NT2/D1 (cell line): ENCODE results near the gene BCL7A.

Experiments used
- SUZ12 ChIP-seq: IDR thresholded peaks from 2 replicates; pipeline ENCODE4 v1.6.1; 2011; ENCODE audit not compliant: insufficient read length, insufficient read depth; ENCODE audit errors: extremely low read depth
- YY1 ChIP-seq: IDR thresholded peaks from 2 replicates; pipeline ENCODE4 v1.6.1; 2011; ENCODE audit not compliant: insufficient read length, insufficient read depth
- ZNF274 ChIP-seq: IDR thresholded peaks from 2 replicates; pipeline ENCODE4 v1.6.1; 2011; ENCODE audit warnings: mild to moderate bottlenecking, low read depth, low read length

DNA sequence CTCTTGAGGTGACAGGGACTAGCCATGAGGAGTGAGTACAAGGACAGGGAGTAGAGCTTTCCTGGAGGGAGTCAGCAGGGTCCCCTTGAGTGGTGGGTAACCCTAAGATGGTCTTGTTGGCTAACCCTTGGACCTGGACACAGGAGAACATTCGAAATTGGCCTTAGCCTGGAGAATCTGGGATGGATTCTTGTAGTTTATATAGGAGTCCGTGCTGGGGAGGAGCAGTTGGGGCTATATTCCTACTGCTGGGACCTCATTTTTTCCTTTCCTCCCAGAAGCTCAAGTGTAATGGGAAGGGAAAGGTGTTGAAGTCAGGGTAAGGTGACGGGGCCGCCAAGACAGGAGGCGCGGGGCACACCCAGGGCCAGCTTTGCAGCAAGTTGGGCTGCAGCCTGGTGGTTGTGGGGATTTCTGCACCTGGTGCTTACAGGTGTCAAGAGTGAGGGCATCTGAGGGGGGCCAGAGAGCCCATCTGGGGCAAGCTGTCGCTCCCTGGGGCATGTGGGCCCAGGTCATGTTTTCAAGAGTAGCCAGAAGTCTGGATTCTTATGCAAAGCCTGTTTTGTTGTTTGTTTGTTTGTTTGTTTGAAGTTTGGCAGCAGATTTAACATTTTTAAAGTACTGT, 5.1 kb downstream of the BCL7A start:
- TF ChIP-seq YY1 = no peak
- no peak for TF ChIP-seq SUZ12
- TF ChIP-seq ZNF274 = no peak
